GM18861 (cell line): Measurements from ENCODE around the gene SLC22A23.

Experiments
- ATAC-seq: cut with Tn5 transposase; IDR thresholded peaks from one replicate; pipeline ENCODE4 v1.9.1; 2021; ENCODE audit not compliant: unreplicated experiment

Gene SLC22A23

DNA sequence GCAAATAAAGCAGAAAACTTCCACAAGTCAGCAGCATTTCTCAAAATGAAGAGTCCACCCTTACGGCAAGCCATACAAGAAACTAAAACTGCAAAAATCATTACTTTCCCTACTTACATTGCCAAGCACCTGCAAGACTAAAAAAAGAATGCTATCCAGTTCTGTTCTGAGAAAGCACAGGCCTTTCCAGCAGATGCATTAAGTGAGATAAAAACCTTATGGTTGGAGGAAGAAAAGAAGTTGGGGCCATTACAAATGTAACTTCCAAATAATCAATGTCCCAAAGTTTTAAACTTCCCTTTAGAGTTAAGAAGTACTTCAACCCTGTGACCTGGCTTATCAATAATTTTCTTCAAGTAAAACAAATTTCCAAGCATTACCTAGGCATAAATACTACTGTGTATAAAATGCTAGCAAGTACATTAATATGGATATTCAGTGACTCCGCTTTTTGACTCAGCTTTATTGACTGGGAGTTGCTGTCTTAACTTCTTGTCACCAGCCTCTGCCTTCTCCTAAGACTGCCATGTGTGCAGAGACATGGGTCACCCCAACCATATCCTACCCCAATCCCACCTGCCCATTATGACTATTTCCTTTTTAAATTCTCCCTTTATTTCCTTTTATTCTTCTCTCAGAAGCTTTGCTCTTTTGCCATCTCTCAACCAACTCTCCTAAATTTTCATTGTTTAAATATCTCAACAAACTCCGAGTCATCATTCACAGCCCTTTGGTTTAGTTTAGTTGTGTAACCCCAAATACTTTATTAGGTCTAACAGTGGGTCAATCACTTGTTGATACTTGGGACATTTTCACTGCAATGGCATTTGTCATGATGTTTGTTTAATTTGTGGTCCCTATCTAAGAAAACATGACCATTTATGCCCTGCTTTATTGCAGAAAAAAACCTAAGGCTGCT lies 49.7 kb downstream of the SLC22A23 start:
- no peak for ATAC-seq

DNA sequence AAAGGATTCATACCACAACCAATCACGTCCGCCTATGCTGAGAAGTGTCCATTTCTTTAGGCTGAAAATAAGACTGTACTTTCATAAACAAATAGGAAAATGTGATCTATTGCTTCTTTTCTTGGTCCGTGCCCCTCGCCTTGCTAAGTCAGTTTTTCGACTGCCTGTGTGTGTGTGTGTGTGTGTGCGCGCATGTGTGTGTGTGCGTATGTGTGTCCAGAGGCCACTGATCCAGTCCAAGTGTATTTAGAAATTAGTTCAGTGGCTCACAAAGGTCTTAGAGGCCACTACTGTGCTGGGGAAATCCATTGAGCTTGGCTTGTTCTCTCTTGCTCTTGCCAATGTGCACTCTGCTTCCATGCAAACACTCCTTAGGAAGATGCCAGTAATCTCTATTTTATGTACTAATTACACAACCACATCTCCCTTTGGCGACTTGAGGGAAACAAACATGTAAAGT lies 50.5 kb downstream of the SLC22A23 start:
- no peak for ATAC-seq

DNA sequence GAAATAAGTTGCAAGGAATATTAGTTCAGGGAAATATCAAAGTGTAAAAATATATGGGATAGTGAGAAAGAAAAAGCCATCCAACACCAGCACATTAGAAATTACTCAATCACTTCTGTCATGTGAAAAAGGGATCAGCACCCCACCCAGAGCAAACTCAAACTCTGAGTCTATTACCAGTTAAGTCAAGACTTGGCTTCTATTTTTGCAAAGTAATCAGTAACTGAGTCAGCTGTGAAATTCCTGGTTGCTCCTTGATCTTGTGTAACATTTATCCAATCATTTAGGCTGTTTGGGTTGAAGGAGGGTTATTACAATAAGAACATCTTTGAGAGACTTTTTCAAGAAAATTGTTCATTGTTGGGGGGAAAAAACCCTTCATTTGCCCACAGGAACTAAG lies 51.2 kb downstream of the SLC22A23 start:
- no peak for ATAC-seq

DNA sequence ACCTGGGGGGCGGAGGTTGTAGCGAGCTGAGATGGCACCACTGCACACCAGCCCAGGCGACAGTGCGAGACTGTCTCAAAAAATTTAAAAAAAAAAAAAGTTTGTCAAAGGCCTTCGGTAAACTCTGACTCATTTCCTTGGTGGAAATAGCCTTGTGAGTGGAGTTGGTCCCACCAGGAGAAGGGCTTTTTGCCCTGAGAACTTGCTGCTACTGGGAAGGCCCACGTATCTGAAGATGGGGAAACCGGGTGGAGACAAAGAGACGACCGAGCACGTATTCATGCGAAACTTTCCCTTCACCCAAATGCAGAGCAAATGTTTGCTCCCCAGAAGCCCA lies 51.7 kb downstream of the SLC22A23 start:
- ATAC-seq = no peak

DNA sequence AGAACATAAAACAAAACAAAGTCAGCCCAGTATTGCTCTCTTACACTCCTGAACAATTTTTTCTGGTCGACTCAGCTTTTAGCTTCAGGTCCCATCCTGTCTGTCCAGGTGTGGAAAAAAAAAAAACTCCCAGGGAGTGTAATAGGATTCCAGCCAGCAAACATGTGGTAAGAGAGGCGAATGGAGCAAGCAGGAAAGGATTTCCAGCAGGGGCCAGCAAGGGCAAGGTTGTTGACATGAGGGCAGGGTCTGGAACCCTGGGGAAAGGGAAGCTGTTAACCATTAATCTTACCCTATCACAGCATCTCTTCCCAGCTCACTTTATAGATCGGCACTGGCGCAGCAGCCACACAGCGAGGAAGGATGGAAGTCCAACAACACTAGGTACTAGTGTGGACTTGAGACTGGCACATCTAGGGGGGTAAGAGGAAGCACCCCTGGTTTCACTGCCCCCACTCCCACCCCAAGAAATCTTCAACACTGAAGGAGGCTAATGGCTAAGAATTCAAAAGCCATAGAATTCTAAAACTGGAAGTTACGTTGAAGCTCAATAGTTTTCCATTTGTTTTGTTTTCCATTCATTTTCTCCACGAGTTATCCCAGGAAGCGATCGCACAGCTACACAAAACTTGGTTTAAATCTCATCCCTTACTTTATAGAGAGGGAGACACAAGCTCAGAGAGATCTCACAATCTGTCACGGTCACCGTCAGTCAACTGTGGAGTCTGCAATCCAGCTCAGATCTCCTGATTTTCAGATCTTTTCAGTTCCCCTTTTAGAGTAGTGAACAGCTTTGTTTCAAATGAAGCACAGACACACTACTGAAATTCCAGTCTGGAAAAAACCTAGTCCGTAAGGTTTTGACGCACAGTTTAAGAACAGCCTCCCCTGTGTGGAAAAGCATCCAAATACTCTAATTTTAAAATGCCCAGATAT lies 53.3 kb downstream of the SLC22A23 start:
- ATAC-seq = no peak

DNA sequence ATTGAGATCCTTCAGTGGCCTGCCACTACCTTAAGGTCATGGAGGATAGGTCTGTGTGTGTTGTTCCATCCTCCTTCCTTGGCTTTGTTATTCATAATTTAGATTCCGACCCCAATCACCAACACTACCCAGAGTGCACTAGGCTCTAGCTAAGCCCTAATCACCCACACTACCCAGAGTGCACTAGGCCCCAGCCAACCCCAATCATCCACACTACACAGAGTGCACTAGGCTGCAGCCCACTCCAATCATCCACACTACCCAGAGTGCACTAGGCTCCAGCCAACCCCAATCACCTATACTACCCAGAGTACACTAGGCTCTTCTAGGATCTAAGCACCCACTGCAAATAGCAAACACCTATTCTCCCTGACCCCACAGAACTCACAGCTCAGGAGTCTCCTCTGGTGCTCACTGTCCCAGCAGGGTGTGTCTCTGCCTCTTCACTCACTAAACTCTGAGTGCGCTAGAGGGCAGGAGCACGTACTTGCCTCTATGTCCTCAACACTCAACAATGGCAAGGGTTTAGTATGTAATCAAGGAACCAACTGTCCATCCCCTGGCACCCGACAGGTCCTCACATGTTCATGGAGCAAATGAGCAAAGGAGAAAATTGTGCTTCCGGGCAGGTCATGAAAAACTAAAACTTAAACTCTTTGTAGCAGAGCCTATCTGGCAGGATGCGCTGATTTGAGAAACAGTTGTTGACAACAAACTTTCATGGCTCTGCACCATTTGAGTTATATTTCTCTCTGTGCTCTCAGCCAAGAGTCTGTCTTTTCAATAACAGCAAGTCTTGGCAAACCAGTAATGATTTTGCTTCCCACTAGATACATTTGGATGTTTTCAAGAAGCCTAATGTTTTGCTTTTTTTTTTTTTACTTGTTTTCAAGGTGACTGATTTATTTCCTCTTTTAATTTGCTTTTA lies 54.3 kb downstream of the SLC22A23 start:
- ATAC-seq = no peak

DNA sequence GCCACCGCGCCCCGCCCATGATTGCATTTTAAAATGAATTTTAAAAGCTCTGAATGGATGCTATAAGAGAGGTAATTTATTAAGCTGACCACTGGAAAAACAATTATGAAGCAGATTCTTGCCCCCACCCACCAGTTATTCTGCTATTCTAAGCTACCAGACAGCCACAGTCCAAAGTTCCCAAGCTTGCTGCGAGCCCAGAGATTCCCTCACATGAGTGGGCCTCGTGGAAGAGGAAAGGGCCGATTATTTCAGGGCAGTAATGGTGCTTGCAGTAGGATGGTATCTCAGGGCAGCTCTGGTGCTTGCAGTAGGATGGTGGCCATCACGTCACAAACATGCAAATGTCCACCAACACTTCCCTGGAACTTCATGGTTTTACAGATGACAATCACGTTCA lies 56.7 kb downstream of the SLC22A23 start:
- ATAC-seq = no peak

DNA sequence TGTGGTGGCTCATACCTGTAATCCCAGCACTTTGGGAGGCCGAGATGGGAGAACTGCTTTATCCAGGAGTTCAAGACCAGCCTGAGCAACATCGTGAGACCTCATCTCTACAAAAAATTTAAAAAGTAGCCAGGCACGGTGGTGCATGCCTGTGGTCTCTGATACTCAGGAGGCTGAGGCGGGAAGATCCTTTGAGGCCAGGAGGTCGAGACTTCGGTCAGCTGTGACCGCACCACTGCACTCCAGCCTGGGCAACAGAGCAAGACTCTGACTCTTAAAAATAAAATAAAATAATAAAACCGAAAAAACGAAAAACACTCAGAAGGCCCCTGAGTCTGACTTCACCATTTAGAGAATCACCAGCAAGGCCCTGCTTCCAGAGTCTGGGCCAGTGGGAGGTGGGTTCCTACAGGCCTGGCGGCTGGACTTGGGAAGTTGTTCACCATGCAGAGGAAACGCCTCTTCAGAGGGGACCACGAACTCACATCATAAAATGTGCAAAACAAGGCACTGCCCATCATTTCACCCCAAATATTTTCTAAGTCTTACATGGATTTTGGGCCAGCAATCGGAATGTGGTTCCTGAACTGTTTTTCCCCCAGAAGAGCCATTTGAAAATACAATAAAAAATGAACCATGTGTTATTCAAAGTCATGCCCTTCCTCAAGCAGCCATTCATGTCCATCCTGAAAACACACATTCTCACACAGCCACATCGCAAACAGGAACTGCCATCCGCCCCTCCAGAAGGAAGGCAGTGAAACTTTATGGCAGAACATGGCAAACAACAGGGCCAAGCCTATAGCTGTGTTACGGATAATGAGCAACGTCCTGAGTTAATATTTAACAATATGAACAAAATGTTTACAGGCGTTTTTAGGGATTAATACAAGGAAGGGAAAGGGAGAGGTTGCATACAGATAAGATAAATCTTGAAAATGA lies 57.8 kb downstream of the SLC22A23 start:
- no peak for ATAC-seq

DNA sequence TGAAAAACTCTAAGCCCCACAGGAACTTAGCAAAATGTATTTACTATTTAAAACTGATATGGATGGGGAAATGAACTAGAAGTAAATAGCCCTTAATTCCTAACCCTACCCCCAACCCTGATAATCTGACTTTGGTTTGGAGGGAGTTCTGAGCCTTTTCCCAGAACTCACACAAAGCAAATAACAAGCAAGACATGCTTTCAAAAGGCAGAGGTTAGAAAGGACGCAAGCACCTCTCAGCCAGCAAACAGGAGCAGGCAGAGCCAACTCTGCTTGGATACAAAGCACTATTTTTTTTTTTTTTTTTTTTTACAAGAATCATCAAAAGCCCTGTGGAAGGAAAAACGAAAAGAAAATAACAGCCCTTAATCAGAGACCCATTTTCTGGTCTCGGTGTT lies 58.7 kb downstream of the SLC22A23 start:
- ATAC-seq = no peak

DNA sequence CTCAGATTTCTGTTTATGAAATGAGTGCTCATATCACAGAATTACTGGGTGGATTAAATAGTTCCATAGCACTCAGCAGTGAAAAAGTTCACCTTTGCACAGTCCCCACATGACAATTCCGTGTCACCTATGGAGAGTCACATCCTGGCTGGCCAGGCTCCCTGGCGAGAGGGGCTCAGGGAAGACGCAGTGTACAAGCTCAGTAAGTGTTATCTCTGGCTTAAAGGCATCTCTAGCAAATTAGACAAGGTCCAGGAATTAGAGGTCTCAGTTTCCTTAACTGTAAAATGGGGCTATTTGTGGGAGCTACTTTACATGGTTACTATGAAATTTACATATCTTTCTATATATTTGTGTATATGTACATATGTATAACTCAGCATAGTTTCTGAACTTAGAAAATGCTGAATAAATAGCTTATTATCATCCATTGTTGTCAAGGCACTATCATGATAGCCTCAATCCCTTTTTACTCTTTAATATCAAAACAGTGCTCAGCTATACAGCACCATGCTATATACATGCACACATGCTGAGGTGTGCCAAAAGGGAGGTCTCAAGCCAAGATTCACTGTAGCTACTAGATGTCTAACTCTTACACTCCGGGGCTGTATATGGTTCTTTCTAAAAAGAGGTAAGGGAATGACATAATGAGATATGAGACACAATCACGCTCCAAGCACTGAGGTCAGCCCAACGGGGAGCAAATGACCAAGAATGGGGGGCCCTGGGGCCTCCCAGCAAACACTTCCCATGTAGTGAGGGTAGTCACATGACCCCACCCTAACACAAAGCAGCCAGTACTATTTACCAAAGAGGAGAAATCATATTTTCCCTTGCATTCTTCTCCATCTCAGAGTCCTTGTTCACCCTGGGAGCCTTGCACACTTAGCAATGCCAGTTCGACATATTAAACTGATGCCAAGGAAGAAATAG lies 59.4 kb downstream of the SLC22A23 start:
- ATAC-seq = no peak

DNA sequence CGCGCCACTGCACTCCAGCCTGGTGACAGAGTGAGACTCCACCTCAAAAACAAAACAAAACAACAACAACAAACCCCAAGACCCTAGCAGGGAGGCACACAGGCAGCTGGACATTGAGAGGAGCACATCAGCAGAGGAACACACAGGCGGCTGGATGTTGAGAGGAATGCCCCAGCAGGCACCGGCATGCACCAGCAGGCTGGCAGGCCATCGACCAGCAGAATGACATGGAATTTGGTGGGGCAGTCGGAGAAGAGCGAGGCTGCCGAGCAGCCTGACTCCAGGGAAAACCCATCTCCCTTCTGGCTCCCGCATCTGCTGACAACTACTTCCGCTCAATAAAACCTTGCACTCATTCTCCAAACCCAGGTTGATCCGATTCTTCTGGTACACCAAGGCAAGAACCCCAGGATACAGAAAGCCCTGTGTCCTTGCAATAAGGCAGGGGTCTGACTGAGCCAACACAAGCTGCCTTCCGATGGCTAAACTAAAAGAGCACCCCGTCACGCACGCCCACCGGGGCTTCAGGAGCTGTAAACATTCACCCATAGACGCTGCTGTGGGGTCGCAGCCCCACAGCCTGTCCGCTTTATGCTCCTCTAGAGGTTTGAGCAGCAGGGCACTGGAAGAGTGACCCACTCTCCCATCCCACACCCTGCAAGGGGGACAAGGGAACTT lies 60.2 kb downstream of the SLC22A23 start:
- ATAC-seq = no peak

DNA sequence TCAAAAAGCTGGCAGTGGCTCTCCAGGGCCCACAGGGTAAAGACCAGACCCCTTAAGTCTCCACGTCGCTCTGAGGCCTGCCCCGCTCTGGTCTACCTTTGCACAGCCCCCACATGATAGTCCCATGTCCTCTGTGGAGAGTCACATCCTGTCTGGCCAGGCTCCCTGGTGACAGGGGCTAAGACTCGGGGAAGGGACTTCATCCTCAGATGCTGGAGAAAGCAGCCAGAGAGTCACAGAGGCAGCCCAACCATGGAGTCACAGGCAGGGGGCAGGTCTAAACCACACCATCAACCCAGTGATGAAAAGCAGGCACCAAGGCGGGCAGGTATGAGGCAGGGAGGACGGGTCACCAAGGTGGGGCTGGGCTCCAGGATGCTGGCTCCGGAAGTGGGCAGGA lies 62.2 kb downstream of the SLC22A23 start:
- ATAC-seq = no peak

DNA sequence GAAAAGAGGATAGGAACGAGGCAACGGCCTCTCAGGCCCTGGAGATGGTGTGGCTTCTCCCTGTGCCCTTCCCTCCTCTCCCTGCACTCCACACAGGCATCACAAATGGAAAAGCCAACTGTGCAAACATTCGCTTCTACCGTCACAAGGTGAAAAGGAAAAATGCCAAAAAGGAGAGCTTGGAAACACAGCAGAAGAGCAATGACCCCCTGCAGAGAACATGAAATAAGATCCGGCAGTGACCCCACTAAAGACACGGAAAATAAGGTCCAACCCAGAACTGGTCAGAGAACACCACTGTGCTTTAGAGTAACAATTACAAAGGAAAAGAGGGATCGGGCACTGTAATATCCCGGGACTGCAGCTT lies 63.0 kb downstream of the SLC22A23 start:
- no peak for ATAC-seq

DNA sequence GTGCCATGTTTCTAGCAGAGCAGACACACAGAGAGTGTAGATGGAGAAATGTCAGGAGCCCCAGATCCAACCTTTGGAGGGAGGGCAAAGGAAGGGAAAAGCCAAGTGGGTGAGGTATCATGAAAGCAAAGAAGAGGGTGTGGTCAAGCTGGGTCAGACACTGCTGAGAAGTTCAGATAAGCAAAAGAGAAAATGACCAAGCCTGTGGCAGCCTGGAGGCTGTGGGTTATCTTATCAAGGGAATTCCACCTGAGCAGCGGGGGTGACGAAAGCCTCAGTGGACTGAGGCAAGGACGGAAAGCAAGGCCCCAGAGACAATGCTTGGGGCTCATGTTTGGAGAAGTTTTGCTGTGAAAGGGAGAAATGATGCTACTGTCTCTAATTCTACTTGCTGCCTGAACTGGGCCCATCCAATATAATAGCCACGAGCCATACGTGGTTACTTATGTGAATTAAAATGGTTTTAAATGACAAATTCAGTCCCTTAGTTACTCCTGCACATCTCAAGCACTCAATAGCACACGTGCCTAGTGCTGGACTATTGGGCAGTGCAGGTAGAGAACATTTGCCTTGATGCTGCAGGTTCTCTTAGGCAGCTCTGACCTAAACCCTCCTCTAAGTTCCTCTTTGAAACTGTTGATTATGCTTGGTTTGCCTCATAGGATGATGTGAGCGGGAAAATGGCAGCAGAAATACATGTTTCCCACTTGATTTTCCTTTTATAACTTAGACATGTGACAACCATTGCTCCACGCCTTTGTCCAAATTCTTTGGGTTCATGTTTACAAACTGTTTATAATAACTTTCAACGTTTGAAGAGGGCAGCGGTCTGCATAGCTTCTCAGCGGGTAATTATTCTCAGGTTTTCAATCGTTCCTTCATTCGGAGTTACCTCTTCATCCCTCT lies 63.7 kb downstream of the SLC22A23 start:
- no peak for ATAC-seq

DNA sequence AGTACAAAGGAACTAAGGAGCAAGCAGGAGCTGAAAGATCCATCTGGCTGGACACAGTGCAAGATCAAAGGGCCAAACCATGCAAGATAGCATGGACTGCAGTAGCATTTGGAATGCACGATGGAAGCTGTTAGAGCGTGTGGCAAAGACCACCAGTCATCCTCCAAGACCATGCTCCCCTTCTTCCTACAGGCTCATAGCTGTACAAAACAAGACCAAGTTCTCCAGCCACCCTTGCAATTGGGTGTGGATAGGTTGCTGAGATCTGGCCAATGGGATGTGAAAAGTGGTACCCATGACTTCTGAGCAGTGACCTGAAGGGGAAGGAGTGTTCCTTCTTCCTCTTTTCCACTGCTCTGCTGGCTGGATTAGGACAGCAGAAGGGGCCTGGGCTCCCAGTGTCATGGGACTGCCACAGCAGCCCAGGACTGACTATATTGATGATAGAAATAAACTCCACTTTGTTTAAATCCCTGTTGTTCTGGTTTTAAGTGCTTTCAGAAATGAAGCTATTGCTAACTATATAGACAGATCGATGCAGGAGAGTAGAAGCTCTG lies 64.9 kb downstream of the SLC22A23 start:
- ATAC-seq = no peak

DNA sequence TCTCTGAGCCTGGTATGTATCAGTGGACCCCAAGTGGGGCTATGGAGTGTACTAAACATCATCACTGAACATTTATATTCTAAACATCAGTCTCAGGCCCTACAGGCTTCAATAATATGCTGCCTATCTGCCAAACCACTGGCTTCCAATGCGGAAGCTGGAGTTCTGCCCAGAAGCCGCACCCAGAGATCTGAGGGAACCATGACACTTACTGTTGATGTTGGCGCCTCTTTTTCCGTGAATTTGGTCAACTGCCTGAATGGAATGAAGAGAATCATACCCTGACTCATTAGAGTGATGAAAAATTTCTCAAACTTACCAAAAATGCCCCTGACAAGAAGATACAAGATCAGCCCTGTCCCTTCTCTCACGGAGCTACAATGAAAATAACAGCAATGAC lies 66.2 kb downstream of the SLC22A23 start:
- ATAC-seq = no peak
